H1 (cell line): ENCODE data around the gene COL6A5. TPM values are rescaled to one million over a fixed set of nuclear protein-coding genes. Genes with fewer than 3 reads are reported as not detected.

ENCODE experiments used
- CTCF ChIA-PET: fragments of 300-600 bp; sonication (Branson Sonifier 250); formaldehyde crosslinking; loops from one replicate; lab custom pipeline; 2021; ENCODE audit not compliant: partially characterized antibody; lab: Charles Lee
- POLR2A ChIA-PET: fragments of 300-600 bp; sonication (Branson Sonifier 250); formaldehyde crosslinking; loops from one replicate; lab custom pipeline; 2021; ENCODE audit warnings: inconsistent platforms; ENCODE audit not compliant: partially characterized antibody; lab: Charles Lee
- DNase-seq, 2 experiments: peaks; one replicate each; pipeline versions ENCODE4 v3.0.0 to v3.0.0-alpha.2; 2010 to 2022; ENCODE audit warnings: low spot score in 2 of 2, low read depth in 1 of 2, mixed read lengths in 1 of 2
- FAIRE-seq: peaks from 2 replicates; lab custom pipeline; 2011; peaks lifted over from hg19 to GRCh38; lab: Jason Lieb, UNC
- H2AFZ ChIP-seq: 2 replicates; pipeline ENCODE4 v1.8.1; 2012; ENCODE audit warnings: low read length, inconsistent platforms
- H2AK5ac ChIP-seq: 2 replicates; pipeline ENCODE4 v1.6.1; 2013; ENCODE audit warnings: low read depth, low read length
- H2BK120ac ChIP-seq: replicated peaks from 2 replicates; pipeline ENCODE3; 2013; ENCODE audit warnings: low read depth, low read length, inconsistent platforms
- H2BK12ac ChIP-seq: 2 replicates; pipeline ENCODE4 v1.6.1; 2013; ENCODE audit warnings: low read depth, low read length
- H2BK15ac ChIP-seq: 2 replicates; pipeline ENCODE4 v1.6.1; 2013; ENCODE audit warnings: low read length
- H2BK20ac ChIP-seq: 2 replicates; pipeline ENCODE4 v1.6.1; 2013; ENCODE audit warnings: low read length
- H2BK5ac ChIP-seq: 2 replicates; pipeline ENCODE4 v1.6.1; 2013; ENCODE audit warnings: low read depth, low read length
- H3K14ac ChIP-seq: 2 replicates; pipeline ENCODE4 v1.6.1; 2013; ENCODE audit warnings: inconsistent platforms; ENCODE audit not compliant: insufficient read length
- H3K18ac ChIP-seq: 2 replicates; pipeline ENCODE4 v1.6.1; 2013; ENCODE audit warnings: low read length; ENCODE audit errors: extremely low read depth
- H3K23ac ChIP-seq: 2 replicates; pipeline ENCODE4 v1.6.1; 2013; ENCODE audit warnings: inconsistent platforms; ENCODE audit not compliant: insufficient read length
- H3K23me2 ChIP-seq: 2 replicates; pipeline ENCODE4 v1.6.1; 2013; ENCODE audit warnings: low read depth, low read length
- H3K27ac ChIP-seq: 2 replicates; pipeline ENCODE4 v1.6.1; 2011; ENCODE audit warnings: low read depth, low read length, inconsistent platforms
- H3K27me3 ChIP-seq, 4 experiments: replicated peaks in 1 of 4; 1 replicate in 1 of 4; 2 replicates in 3 of 4; pipeline versions ENCODE4 v1.6.1 to v1.8.1; 2011 to 2013; ENCODE audit warnings: low read length in 3 of 4, mild to moderate bottlenecking in 3 of 4, inconsistent platforms in 2 of 4, mixed read lengths in 2 of 4, moderate library complexity in 1 of 4; ENCODE audit not compliant: control insufficient read depth in 3 of 4, insufficient read depth in 3 of 4; ENCODE audit errors: extremely low read depth in 1 of 4
- H3K36me3 ChIP-seq, 4 experiments: 2 replicates each; pipeline versions ENCODE4 v1.6.1 to v1.8.1; 2011 to 2013; ENCODE audit warnings: mild to moderate bottlenecking in 4 of 4, low read length in 3 of 4, moderate library complexity in 2 of 4, control low read depth in 1 of 4, inconsistent platforms in 1 of 4; ENCODE audit not compliant: insufficient read depth in 4 of 4, control insufficient read depth in 2 of 4
- H3K4ac ChIP-seq: replicated peaks from 2 replicates; pipeline ENCODE3; 2013; ENCODE audit warnings: low read length, low read depth, mixed read lengths, inconsistent platforms; ENCODE audit not compliant: insufficient read length
- H3K4me1 ChIP-seq, 4 experiments: replicated peaks in 1 of 4; 1 replicate in 1 of 4; 2 replicates in 3 of 4; pipeline versions ENCODE4 v1.6.1 to v1.8.1; 2011 to 2013; ENCODE audit warnings: low read length in 3 of 4, inconsistent platforms in 2 of 4, mixed read lengths in 1 of 4; ENCODE audit not compliant: insufficient read depth in 4 of 4, control insufficient read depth in 3 of 4
- H3K4me2 ChIP-seq, 2 experiments: 2 replicates each; pipeline versions ENCODE4 v1.6.1 to v1.8.1; 2011 to 2013; ENCODE audit warnings: low read depth in 2 of 2, low read length in 2 of 2, control low read depth in 1 of 2, inconsistent platforms in 1 of 2, mild to moderate bottlenecking in 1 of 2; ENCODE audit not compliant: insufficient read depth in 1 of 2
- H3K4me3 ChIP-seq, 4 experiments: fragments of 200-600, 300-600 bp in 1 of 4; sonication (generic), shearing (Covaris generic), sonication (Bioruptor Twin) in 1 of 4; 2 replicates each; pipeline versions ENCODE4 v1.5.1 to v1.8.1; 2011 to 2016; ENCODE audit warnings: low read length in 4 of 4, low read depth in 3 of 4, control low read depth in 2 of 4, inconsistent platforms in 2 of 4, mild to moderate bottlenecking in 2 of 4, mixed read lengths in 1 of 4, moderate library complexity in 1 of 4; ENCODE audit not compliant: insufficient read depth in 2 of 4; ENCODE audit errors: extremely low read depth in 1 of 4
- H3K56ac ChIP-seq: replicated peaks from 2 replicates; pipeline ENCODE3; 2013; ENCODE audit warnings: low read depth, mild to moderate bottlenecking, mixed read lengths, low read length, inconsistent platforms; ENCODE audit not compliant: insufficient read length
- H3K79me1 ChIP-seq: 2 replicates; pipeline ENCODE4 v1.6.1; 2013; ENCODE audit warnings: low read depth, low read length, control low read depth
- H3K79me2 ChIP-seq, 2 experiments: 2 replicates each; pipeline versions ENCODE4 v1.6.1 to v1.8.1; 2012 to 2013; ENCODE audit warnings: low read length in 2 of 2, mild to moderate bottlenecking in 2 of 2, inconsistent platforms in 1 of 2; ENCODE audit not compliant: insufficient read depth in 2 of 2, control insufficient read depth in 1 of 2
- H3K9ac ChIP-seq, 4 experiments: replicated peaks in 1 of 4; 1 replicate in 1 of 4; 2 replicates in 3 of 4; pipeline versions ENCODE4 v1.6.1 to v1.8.1; 2011 to 2013; ENCODE audit warnings: low read depth in 3 of 4, low read length in 3 of 4, control low read depth in 2 of 4, mild to moderate bottlenecking in 2 of 4, moderate library complexity in 2 of 4, inconsistent platforms in 1 of 4; ENCODE audit errors: extremely low read depth in 1 of 4
- H3K9me3 ChIP-seq, 2 experiments: 2 replicates each; pipeline versions ENCODE4 v1.6.1 to v1.8.1; 2012 to 2013; ENCODE audit warnings: mild to moderate bottlenecking in 2 of 2, moderate library complexity in 2 of 2, control low read depth in 1 of 2, inconsistent platforms in 1 of 2, low read depth in 1 of 2, low read length in 1 of 2, mixed read lengths in 1 of 2; ENCODE audit not compliant: insufficient read depth in 2 of 2
- H4K20me1 ChIP-seq, 2 experiments: replicated peaks in 1 of 2; 2 replicates each; pipeline versions ENCODE3 to v1.8.1; 2011 to 2013; ENCODE audit warnings: inconsistent platforms in 2 of 2, low read length in 2 of 2, mild to moderate bottlenecking in 1 of 2; ENCODE audit not compliant: insufficient read depth in 2 of 2, control insufficient read depth in 1 of 2
- H4K5ac ChIP-seq: 2 replicates; pipeline ENCODE4 v1.6.1; 2013; ENCODE audit warnings: low read length, low read depth, mixed read lengths, inconsistent platforms; ENCODE audit not compliant: insufficient read length
- H4K8ac ChIP-seq: 2 replicates; pipeline ENCODE4 v1.8.0; 2013; ENCODE audit warnings: mild to moderate bottlenecking, moderate library complexity, low read length, inconsistent platforms; ENCODE audit not compliant: insufficient read depth; ENCODE audit errors: extremely low read depth
- H4K91ac ChIP-seq: replicated peaks from 2 replicates; pipeline ENCODE3; 2013; ENCODE audit warnings: low read length, mixed read lengths, inconsistent platforms; ENCODE audit not compliant: insufficient read length
- CHD1 ChIP-seq: IDR thresholded peaks from 2 replicates; pipeline ENCODE4 v1.6.1; 2012; ENCODE audit warnings: low read depth, low read length, improper control_type of control experiment
- CTBP2 ChIP-seq: IDR thresholded peaks from 2 replicates; pipeline ENCODE4 v1.7.0; 2011; ENCODE audit warnings: borderline replicate concordance, mild to moderate bottlenecking, moderate library complexity, mixed read lengths, low read length; ENCODE audit not compliant: insufficient read depth, insufficient read length
- POLR2AphosphoS5 ChIP-seq: IDR thresholded peaks from 2 replicates; pipeline ENCODE4 v1.6.1; 2011; ENCODE audit warnings: low read depth, low read length
- RFX5 ChIP-seq: IDR thresholded peaks from 2 replicates; pipeline ENCODE4 v1.6.1; 2011; ENCODE audit warnings: low read depth, low read length, improper control_type of control experiment, borderline replicate concordance
- SP4 ChIP-seq: IDR thresholded peaks from 2 replicates; pipeline ENCODE4 v1.6.1; 2012; ENCODE audit warnings: low read length, inconsistent platforms
- WGBS, 2 experiments: shearing (Covaris generic) in 1 of 2; methylation state at CpG; one replicate each; pipeline versions ENCODE4 v1.1.6 to v1.1.7; 2013 to 2015; ENCODE audit warnings: low lambda C conversion rate in 2 of 2, mixed read lengths in 2 of 2, inconsistent platforms in 1 of 2, low coverage in 1 of 2, missing lambda C conversion rate in 1 of 2; ENCODE audit not compliant: insufficient replicate concordance in 2 of 2, insufficient coverage in 1 of 2, insufficient read length in 1 of 2; ENCODE audit errors: extremely low coverage in 1 of 2, missing lambda C conversion rate in 1 of 2; 5-methylcytosine and 5-hydroxymethylcytosine counted together
- polyA plus RNA-seq, 7 experiments: library from polyadenylated mRNA; depleted of rRNA in 3 of 7; stranded (reverse) in 5 of 7; unstranded in 2 of 7; fragments of >200 nt in 5 of 7; fragments of 200-250 nt in 2 of 7; gene quantifications; 1 replicate in 5 of 7; 2 replicates in 1 of 7; 4 replicates in 1 of 7; pipeline versions ENCODE4 v1.2.1 to v1.2.3, GENCODE V29; 2011 to 2013; ENCODE audit warnings: missing spikeins in 2 of 7, mixed read lengths in 2 of 7
- total RNA-seq: library from RNA; stranded (reverse); fragmentation: NEBNext Ultra II Directional; extraction: Animal tissue kit (Norgen Biotek cat#: 25700); gene quantifications from 2 replicates; pipeline ENCODE4 v1.2.1, GENCODE V29; 2021

COL6A5 gene
- total and polyA plus RNA-seq, 2 of the 8 experiments (the other 6 are each of a cell fraction or from before 2014, with no cell fraction given) = 0.05 to 0.06 TPM

DNA sequence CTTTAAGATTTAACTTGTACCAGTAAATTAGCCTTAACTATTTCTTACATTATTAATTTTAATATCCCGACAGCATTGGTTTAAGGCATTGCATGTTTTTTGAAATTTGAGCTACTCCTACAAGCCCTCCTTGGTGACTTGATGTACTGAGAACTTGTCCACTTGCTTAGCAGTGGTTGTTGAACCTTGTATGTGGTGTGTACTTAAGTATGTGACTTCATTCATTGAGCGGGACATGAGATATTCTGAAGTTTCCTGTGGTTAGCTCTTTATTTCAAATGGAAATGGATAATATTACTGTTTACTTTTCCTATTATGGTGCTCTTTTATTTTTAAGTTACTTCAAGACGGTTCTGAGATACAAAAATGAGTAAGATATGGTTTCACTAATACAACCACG lies 3.6 kb upstream of the COL6A5 start:
- no peak overlapping the region for H4K91ac ChIP-seq
- no peak overlapping the region for H3K14ac ChIP-seq
- no peak overlapping the region for H3K4me3 ChIP-seq
- no peak overlapping the region for H3K23ac ChIP-seq
- no peak for TF ChIP-seq POLR2AphosphoS5
- no peak for TF ChIP-seq CTBP2
- TF ChIP-seq SP4 = no peak
- no peak for TF ChIP-seq CHD1
- no peak for TF ChIP-seq RFX5
- no peak overlapping the region for H3K9ac ChIP-seq
- no peak overlapping the region for H2AK5ac ChIP-seq
- no peak overlapping the region for H3K4me2 ChIP-seq
- no peak overlapping the region for H4K8ac ChIP-seq
- H3K56ac ChIP-seq = no peak overlapping the region
- no peak overlapping the region for H2AFZ ChIP-seq
- DNase-seq = no peak
- H2BK20ac ChIP-seq = no peak overlapping the region
- no peaks in the 10 kb centered on the region for H3K36me3 ChIP-seq
- H4K20me1 ChIP-seq = no peaks in the 10 kb centered on the region
- no peak overlapping the region for H2BK5ac ChIP-seq
- no peak overlapping the region for H2BK15ac ChIP-seq
- H3K79me2 ChIP-seq = no peaks in the 10 kb centered on the region
- ChIA-PET CTCF (interaction anchor here (1.6 kb wide), 1 partner anchor 28 kb away, joined by 6 read pairs; no protein-coding TSS in a partner anchor), POLR2A (no interaction called here)
- H3K4ac ChIP-seq = no peak overlapping the region
- no peak overlapping the region for H4K5ac ChIP-seq
- no peak for FAIRE-seq
- no peak overlapping the region for H3K18ac ChIP-seq
- no peaks in the 10 kb centered on the region for H3K79me1 ChIP-seq
- no peak overlapping the region for H3K27ac ChIP-seq
- WGBS, 2 experiments = 83% methylated on average over 4 of the region's 4 CpGs; no CpG with 5 or more reads in 1 of the 2 experiments
- no peak overlapping the region for H2BK120ac ChIP-seq
- H3K4me1 ChIP-seq = peaks cover 0 to 5% (median 2%) of the 10 kb centered on the region in 4 experiments; a peak in 3 of 7 replicates
- no peak overlapping the region for H2BK12ac ChIP-seq
- no peaks in the 10 kb centered on the region for H3K23me2 ChIP-seq
- peaks cover 0 to 2% of the 10 kb centered on the region in 2 experiments; a peak in 1 of 4 replicates for H3K9me3 ChIP-seq
- H3K27me3 ChIP-seq = peaks cover 3 to 24% (median 21%) of the 10 kb centered on the region in 4 experiments
